Fibroblast of skin of right quadriceps (primary cell): ENCODE measurements around the gene INSIG2.

Source experiments
- DNase-seq: peaks from one replicate; pipeline ENCODE4 v3.0.0-alpha.2; 2013

Gene INSIG2

DNA sequence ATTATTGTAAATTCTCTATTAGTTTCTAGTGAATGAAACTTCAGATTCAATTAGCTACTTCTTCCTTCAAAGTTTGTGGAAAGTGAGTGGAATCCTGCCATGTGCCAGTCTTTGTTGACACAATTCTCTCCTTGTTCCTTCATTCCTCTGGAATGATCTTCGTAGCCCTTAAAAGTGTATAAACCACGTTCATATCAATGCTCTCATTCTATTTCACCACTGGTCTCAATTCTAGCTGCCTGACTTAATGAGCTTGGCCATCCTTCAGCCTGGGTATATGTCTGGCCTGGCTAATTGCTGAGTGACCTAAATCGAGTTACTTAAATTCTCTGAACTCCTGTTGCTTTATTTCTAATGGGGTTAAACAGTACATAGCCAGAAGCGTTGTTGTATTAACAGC is 43.5 kb downstream of the INSIG2 start:
- DNase-seq = no peak

- no peak for DNase-seq
Measured at GRCh38 chr2:118133916-118134315, 45.6 kb downstream of the INSIG2 start.

DNA sequence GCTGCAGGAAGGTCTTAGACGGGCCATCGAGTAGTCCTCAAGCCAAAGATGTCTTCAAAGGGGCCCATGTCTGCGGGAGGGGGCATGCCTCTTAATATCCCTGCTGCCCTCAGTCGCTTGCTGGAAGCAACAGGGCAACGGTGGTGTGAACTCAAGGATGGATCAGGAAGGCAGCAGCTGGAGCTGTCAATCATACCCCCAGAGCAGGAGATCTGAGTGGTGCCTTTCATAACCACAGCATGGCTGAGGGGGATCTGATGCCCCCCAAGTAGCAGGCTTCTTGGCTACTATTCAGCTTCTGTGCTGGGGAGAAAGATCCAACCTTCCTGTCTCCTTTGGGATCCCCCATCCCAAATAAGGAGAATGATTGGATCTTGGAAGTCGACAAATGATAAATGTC is 46.4 kb downstream of the INSIG2 start:
- DNase-seq = no peak

- DNase-seq = no peak
Measured at GRCh38 chr2:118145207-118145606, 56.9 kb downstream of the INSIG2 start.

- no peak for DNase-seq
Measured at GRCh38 chr2:118145806-118146205, 57.5 kb downstream of the INSIG2 start.

GRCh38 chr2:118146315-118147283 is 58.3 kb downstream of the INSIG2 start:
- DNase-seq = no peak

DNA sequence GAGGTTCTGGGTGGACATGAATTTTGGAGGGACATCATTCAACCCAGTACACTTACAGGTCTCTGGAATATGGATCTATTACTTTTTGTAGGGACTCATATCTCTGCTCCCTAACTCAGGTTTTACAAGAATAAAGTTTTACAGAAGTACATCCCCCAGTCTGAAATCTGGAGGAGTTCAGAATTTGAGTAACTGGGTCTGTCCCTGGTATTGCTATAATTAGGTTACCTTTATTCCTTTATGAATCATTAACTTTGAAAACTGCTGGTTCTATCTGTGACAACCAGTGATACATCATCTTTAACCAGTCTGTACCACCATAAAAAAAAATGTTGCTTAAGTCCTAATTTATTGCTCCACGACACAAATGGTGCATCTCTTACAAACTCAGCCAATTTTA is 59.9 kb downstream of the INSIG2 start:
- no peak for DNase-seq

DNA sequence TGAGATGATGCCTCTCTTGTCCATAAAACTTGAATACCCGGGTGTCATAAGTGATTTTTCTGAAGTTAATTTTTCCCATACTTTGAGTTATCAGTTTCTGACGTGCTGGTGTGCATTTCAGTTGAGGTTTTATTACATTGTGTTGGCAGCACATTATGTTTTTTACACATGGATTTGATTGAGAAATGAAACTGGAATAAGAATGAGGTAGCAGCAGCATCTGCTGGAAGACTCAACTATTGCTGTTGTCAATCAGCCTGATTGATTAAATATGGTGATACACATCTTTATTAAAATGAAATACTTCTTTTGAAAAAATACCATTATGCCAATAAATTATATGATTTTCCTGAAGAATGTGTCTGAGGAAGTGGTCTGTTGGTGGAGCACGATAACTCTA is 60.5 kb downstream of the INSIG2 start:
- DNase-seq = peak; percentile 42

- no peak for DNase-seq
Measured at GRCh38 chr2:118150294-118150693, 62.0 kb downstream of the INSIG2 start.

DNA sequence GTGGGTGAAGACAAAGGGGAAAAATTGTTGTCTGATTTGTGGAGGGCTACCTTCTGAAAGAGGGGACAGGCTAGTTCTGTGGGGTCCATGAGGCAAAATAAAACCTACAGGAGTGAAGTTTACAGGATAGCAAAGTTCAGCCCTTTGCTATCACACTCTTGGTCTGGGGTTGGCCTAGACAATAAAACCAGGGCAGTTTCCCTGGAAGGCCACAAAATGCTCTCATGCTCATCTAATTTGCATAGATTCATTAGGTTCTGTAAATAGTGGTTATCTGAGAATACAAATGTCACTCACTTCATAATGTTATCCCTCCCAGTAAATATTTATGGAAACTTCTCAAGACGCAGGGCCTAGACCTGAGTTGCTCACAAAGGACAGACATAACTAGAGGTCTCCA is 63.6 kb downstream of the INSIG2 start:
- no peak for DNase-seq

DNA sequence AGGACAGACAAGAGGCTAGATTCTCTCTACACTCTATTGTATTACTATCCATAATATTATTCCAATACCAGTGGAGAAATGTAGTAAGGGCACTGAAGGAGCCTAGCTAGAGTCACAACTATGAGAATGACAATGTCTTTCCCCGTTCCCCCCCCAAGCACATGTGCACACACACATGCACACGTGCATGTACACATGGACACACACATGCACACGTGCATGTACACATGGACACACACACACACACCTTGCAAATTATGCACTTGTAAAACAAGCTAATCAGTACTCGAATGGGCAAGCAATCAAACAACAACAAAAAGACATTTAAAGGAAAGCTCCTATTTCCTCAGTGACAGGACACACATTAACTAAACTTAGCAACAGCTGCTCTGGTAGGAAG is 65.2 kb downstream of the INSIG2 start:
- DNase-seq = no peak

DNA sequence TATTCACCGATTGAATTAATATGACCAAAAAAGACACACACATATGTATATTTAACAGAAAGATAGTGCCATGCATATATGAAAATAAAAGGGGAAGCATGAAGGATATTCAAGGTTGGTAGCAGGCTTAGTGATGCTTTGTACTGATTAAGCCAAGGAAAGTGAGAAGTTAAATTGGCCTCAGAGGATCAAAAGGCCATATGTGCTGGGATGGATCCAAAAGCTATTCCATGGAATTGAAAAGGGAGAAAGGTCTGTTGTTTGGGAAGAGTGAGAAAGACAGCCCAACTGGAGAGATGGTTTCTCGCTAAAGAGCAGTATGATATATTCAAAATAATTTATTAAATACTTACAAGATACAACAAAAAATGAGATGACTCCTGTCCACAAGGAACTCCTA is 65.9 kb downstream of the INSIG2 start:
- DNase-seq = no peak
